ENCODE measurements around the gene TMPRSS11E.

- TF ChIP-seq ZNF280D (tag by site-specific recombination; IDR thresholded peaks at IDR 0.05) (no peak), ZNF76 (tag by site-specific recombination; IDR thresholded peaks at IDR 0.05; ENCODE audit: borderline replicate concordance, low read depth) (no peak), CTCF (tag by site-specific recombination; IDR thresholded peaks at IDR 0.05) (no peak)
Measured at GRCh38 chr4:68469482-68469881, 22.2 kb downstream of the TMPRSS11E start.
